Measurements from ENCODE around the gene PTBP3. TPM values are rescaled to one million over a fixed set of nuclear protein-coding genes. Genes with fewer than 3 reads are reported as not detected.

Gene PTBP3
- total and polyA plus RNA-seq, 9 donors = 9.4 to 40.2 (median 32.2) TPM

- Histone ChIP-seq H3K9me3 (no peaks in the 10 kb centered on the region), H3K4me1 (ENCODE audit: insufficient read depth) (no peaks in the 10 kb centered on the region), H3K4me3 (no peak overlapping the region), H3K27me3 (no peaks in the 10 kb centered on the region), H3K36me3 (no peaks in the 10 kb centered on the region), H3K27ac (no peak overlapping the region)
- 86 to 91% (median 90%) methylated on average over 6 of the region's 6 CpGs for WGBS, 3 donors
- no peak for DNase-seq
- TF ChIP-seq POLR2A (IDR thresholded peaks at IDR 0.05) = no peak
- TF ChIP-seq EP300 (IDR thresholded peaks at IDR 0.05) = no peak
- no peak for TF ChIP-seq CTCF (IDR thresholded peaks at IDR 0.05)
- intact Hi-C loops (cut with DNase I) = loop anchor here in 1 of 4 donors (5.0 kb wide), 1 partner anchor 163 kb away; the partner anchor contains the start of gene PTBP3
Observed at GRCh38 chr9:112169368-112169767, 164.1 kb downstream of the PTBP3 start.

DNA sequence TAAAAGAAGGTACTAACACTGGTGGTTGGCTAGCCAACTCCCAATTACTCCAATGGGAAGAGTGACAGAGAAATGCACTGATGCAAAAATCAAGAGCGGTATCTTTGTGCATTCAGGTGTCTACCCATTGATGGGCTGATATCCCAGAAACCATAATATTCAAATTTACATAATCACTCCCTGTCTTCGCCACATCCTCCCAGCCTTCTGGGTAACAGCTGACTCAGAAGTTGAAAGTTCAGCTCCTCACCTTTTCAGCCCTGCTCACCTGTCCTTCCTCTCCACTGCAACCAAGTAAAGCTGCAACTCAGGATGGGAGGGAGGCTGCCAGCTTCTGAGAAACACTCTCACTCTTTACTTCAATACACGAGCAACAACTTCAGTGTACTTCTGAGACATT is 165.2 kb downstream of the PTBP3 start:
- 76 to 93% (median 88%) methylated on average over 3 of the region's 3 CpGs for WGBS, 3 donors
- H3K27ac ChIP-seq = no peak overlapping the region
- H3K27me3 ChIP-seq = no peaks in the 10 kb centered on the region
- TF ChIP-seq CTCF (IDR thresholded peaks at IDR 0.05) = no peak
- TF ChIP-seq POLR2A (IDR thresholded peaks at IDR 0.05) = no peak
- TF ChIP-seq EP300 (IDR thresholded peaks at IDR 0.05) = no peak
- no peaks in the 10 kb centered on the region for H3K4me1 ChIP-seq (ENCODE audit: insufficient read depth)
- no peak overlapping the region for H3K4me3 ChIP-seq
- H3K9me3 ChIP-seq = no peaks in the 10 kb centered on the region
- no peak for DNase-seq
- intact Hi-C loops (cut with DNase I) = loop anchor here in 1 of 4 donors (5.0 kb wide), 1 partner anchor 164 kb away; the partner anchor contains the start of gene PTBP3
- H3K36me3 ChIP-seq = no peaks in the 10 kb centered on the region

Small RNA genes lying within 50 kb of the gene (small RNA-seq; reads per million reads assigned to genes)
- gene RF00019 (not detected), gene RN7SL430P (not detected), gene RN7SL57P (not detected), gene RNA5SP295 (not detected)

Other genes with a start within 250 kb of the PTBP3 start
- gene SUSD1, start 158.3 kb downstream of the PTBP3 start, total RNA-seq = 1 to 10 TPM; 1.4 to 5.4 (median 3.4) TPM
- 10 to 100 TPM in 1 of 2 donors, 1 to 10 TPM in 1; 1.1 to 21.0 TPM for gene SUSD1, start 158.3 kb downstream of the PTBP3 start, polyA plus RNA-seq
- gene HSDL2, start 46.5 kb upstream of the PTBP3 start, total RNA-seq = 10 to 100 TPM; 44.8 to 79.9 (median 66.1) TPM
- gene HSDL2, start 46.5 kb upstream of the PTBP3 start, polyA plus RNA-seq = 10 to 100 TPM; 51.9 to 71.6 TPM
- gene KIAA1958, start 153.2 kb upstream of the PTBP3 start, total RNA-seq = 10 to 100 TPM; 14.8 to 40.3 (median 24.6) TPM
- 1 to 10 TPM; 5.7 to 7.9 TPM for gene KIAA1958, start 153.2 kb upstream of the PTBP3 start, polyA plus RNA-seq

All from ovary (tissue), 9 donors.